GM20431 (cell line): ENCODE results near the gene GLB1L3.

Experiments used
- in situ Hi-C: fragments of 300-500 bp; cut with MseI, MboI; formaldehyde crosslinking; loops from one replicate; pipeline ENCODE4 v1.15.0; 2020; ENCODE audit warnings: low sequenced_read_pairs; ENCODE audit not compliant: unreplicated experiment

The GLB1L3 gene

GRCh38 chr11:134275534-134276395 lies at the start of gene GLB1L3:
Gene GLB1L3, plus strand, starts transcription at chr11:134276379. Its CDS starts 362 bp downstream, at chr11:134276741.
- in situ Hi-C loops, result no loop called here

GRCh38 chr11:134226806-134227325 lies 49.3 kb upstream of the GLB1L3 start:
- in situ Hi-C loops, result no loop called here

GRCh38 chr11:134228625-134229024 lies 47.6 kb upstream of the GLB1L3 start:
- in situ Hi-C loops, result no loop called here

GRCh38 chr11:134229126-134229790 lies 46.9 kb upstream of the GLB1L3 start:
- in situ Hi-C loops, result no loop called here

GRCh38 chr11:134230339-134230738 lies 45.8 kb upstream of the GLB1L3 start:
- in situ Hi-C loops, result no loop called here

- in situ Hi-C loops, result no loop called here
These were observed 44.1 kb upstream of the GLB1L3 start for GRCh38 chr11:134231958-134232659.

- in situ Hi-C loops, result no loop called here
These were observed 42.4 kb upstream of the GLB1L3 start for GRCh38 chr11:134233729-134234179.

- in situ Hi-C loops, result no loop called here
These were observed 40.8 kb upstream of the GLB1L3 start for GRCh38 chr11:134235399-134235798.

- in situ Hi-C loops, result no loop called here
These were observed 39.2 kb upstream of the GLB1L3 start for GRCh38 chr11:134236834-134237556.

GRCh38 chr11:134237557-134237922 lies 38.6 kb upstream of the GLB1L3 start:
- in situ Hi-C loops, result no loop called here

- in situ Hi-C loops, result no loop called here
These were observed 37.2 kb upstream of the GLB1L3 start for GRCh38 chr11:134238956-134239355.

GRCh38 chr11:134240592-134240991 lies 35.6 kb upstream of the GLB1L3 start:
- in situ Hi-C loops, result no loop called here

- in situ Hi-C loops, result no loop called here
These were observed 33.8 kb upstream of the GLB1L3 start for GRCh38 chr11:134242376-134242775.

- in situ Hi-C loops, result no loop called here
These were observed 32.3 kb upstream of the GLB1L3 start for GRCh38 chr11:134243913-134244312.

GRCh38 chr11:134244593-134244992 lies 31.6 kb upstream of the GLB1L3 start:
- in situ Hi-C loops, result no loop called here

- in situ Hi-C loops, result no loop called here
These were observed 30.7 kb upstream of the GLB1L3 start for GRCh38 chr11:134245434-134245833.

GRCh38 chr11:134246100-134246499 lies 30.1 kb upstream of the GLB1L3 start:
- in situ Hi-C loops, result no loop called here

- in situ Hi-C loops, result no loop called here
These were observed 29.5 kb upstream of the GLB1L3 start for GRCh38 chr11:134246678-134247077.

GRCh38 chr11:134248910-134249480 lies 27.2 kb upstream of the GLB1L3 start:
- in situ Hi-C loops, result no loop called here

- in situ Hi-C loops, result no loop called here
These were observed 25.9 kb upstream of the GLB1L3 start for GRCh38 chr11:134250246-134250645.
